Measurements from ENCODE around the gene ITPRIPL1. TPM values are rescaled to one million over a fixed set of nuclear protein-coding genes. Genes with fewer than 3 reads are reported as not detected.

Gene ITPRIPL1
- polyA plus RNA-seq, 1 donor from 2014 or later = not detected

Other genes with a start within 250 kb of the ITPRIPL1 start
- not detected in 2 replicates for gene ADRA2B, start 208.7 kb upstream of the ITPRIPL1 start, polyA plus RNA-seq
- not detected in 2 replicates for gene ASTL, start 186.8 kb upstream of the ITPRIPL1 start, polyA plus RNA-seq
- gene DUSP2, start 179.9 kb upstream of the ITPRIPL1 start, polyA plus RNA-seq = 1.5 and 2.1 TPM in 2 replicates
- 155 and 160 TPM in 2 replicates for gene STARD7, start 116.5 kb upstream of the ITPRIPL1 start, polyA plus RNA-seq
- gene TMEM127, start 59.3 kb upstream of the ITPRIPL1 start, polyA plus RNA-seq = 19.1 and 21.4 TPM in 2 replicates
- gene CIAO1, start 59.1 kb upstream of the ITPRIPL1 start, polyA plus RNA-seq = 182 and 188 TPM in 2 replicates
- gene SNRNP200, start 19.8 kb upstream of the ITPRIPL1 start, polyA plus RNA-seq = 70.4 and 75.7 TPM in 2 replicates
- 0.82 and 2.7 TPM in 2 replicates for gene NCAPH, start 10.4 kb downstream of the ITPRIPL1 start, polyA plus RNA-seq
- gene NEURL3, start 180.0 kb downstream of the ITPRIPL1 start, polyA plus RNA-seq = 0.20 TPM in 1 of 2 replicates, not detected in the other
- gene ARID5A, start 211.4 kb downstream of the ITPRIPL1 start, polyA plus RNA-seq = 0.36 TPM in 1 of 2 replicates, not detected in the other

Data from neural cell (in vitro differentiated cells).